ENCODE measurements around the gene RITA1.

The RITA1 gene

DNA sequence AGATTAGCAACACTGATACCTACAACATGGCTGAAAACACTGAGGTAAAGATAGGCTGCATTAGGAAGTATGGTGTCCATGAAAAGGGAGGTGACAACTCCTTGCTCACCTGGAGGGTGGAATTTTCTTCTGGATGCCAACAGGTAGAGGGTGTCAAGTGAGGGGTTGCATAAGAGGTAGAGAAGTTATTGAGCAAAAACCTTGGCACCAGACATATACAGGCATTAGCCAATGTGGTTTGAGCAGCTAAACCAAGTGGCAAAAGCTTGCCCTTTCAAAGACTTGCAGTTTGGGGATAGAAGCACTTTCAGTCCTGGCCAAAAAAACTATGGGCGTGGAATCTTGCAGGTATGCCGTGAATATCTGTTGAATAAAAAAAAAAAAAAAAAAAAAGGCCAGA lies 3.8 kb downstream of the RITA1 start:
- DNase-seq (ENCODE audit: extremely low spot score) = no peak
- TF ChIP-seq, protein P1, sequence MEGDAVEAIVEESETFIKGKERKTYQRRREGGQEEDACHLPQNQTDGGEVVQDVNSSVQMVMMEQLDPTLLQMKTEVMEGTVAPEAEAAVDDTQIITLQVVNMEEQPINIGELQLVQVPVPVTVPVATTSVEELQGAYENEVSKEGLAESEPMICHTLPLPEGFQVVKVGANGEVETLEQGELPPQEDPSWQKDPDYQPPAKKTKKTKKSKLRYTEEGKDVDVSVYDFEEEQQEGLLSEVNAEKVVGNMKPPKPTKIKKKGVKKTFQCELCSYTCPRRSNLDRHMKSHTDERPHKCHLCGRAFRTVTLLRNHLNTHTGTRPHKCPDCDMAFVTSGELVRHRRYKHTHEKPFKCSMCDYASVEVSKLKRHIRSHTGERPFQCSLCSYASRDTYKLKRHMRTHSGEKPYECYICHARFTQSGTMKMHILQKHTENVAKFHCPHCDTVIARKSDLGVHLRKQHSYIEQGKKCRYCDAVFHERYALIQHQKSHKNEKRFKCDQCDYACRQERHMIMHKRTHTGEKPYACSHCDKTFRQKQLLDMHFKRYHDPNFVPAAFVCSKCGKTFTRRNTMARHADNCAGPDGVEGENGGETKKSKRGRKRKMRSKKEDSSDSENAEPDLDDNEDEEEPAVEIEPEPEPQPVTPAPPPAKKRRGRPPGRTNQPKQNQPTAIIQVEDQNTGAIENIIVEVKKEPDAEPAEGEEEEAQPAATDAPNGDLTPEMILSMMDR (IDR thresholded peaks at IDR 0.05; ENCODE audit: control extremely low read depth, extremely low read depth, low read depth, missing control alignments) = no peak
- ChIA-PET POLR2A (no interaction called here), CTCF (interaction anchor here (0.9 to 3.2 kb wide), 2 partner anchors 16 to 235 kb away, joined by 3 to 13 read pairs; no protein-coding TSS in a partner anchor)

DNA sequence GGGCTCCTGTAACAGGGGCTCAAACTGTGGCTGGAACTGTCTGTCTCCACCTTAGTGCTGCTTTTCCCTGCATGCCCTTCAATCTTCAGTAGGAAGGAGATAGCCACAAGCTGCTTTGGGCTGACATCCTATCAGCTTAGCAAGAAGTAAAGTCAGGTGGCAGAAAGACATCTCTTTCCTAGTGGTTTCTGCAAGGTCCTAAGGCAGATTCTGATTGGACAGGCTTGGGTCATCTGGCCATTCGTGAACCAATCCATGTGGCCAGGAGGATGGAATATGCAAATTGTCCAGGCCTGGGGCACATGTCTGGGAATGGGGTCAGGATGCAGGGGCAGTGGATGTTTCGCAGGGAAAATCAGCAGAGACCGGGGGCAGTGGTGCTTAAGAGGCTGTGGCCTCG lies 5.2 kb downstream of the RITA1 start:
- no peak for DNase-seq (ENCODE audit: extremely low spot score)
- ChIA-PET CTCF (interaction anchor here (1.0 to 3.2 kb wide), 2 partner anchors 11 to 17 kb away, joined by 3 to 13 read pairs; no protein-coding TSS in a partner anchor), POLR2A (no interaction called here)
- TF ChIP-seq, protein P1 (IDR thresholded peaks at IDR 0.05; ENCODE audit: control extremely low read depth, extremely low read depth, low read depth, missing control alignments) = no peak

DNA sequence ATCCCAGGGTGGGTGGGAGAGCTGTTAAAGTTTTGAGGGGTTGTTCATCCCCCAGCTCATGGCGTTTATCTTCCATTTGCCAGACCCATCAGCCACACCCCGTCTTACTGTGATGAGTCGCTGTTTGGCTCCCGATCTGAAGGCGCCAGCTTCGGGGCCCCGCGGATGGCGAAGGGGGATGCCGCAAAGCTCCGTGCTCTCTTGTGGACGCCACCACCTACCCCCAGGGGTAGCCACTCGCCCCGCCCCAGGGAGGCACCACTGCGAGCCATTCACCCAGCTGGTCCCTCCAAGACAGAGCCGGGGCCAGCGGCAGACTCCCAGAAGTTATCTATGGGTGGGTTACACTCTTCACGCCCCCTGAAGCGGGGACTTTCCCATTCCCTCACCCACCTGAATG lies 5.7 kb downstream of the RITA1 start:
- no peak for DNase-seq (ENCODE audit: extremely low spot score)
- CTCF ChIA-PET = interaction anchor here (1.0 to 3.2 kb wide), 2 partner anchors 10 to 17 kb away, joined by 3 to 13 read pairs; no protein-coding TSS in a partner anchor
- POLR2A ChIA-PET = no interaction called here
- TF ChIP-seq, protein P1 (IDR thresholded peaks at IDR 0.05; ENCODE audit: control extremely low read depth, extremely low read depth, low read depth, missing control alignments) = no peak

DNA sequence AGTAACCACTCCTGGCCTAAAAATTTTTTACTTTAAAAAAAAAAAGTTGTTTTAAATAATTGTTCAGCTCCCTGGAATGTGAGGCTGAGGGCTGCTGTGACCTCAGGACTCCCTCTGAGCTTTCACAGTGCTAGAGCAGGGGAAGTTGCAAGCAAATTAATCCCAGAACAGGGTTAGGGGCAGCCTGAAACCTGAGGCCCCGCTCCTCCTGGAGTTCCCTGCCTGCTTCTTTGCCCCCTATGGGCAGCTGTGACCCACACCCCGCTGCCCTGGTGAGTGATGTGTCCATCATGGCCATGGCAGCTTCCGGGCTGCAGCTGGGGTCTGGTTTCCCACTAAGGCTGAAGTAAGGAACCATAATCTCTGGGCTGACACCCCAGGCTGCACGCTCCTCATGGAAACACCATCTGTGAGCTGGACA lies 9.5 kb downstream of the RITA1 start:
- ChIA-PET POLR2A (interaction anchor here (0.6 to 1.3 kb wide), 2 partner anchors 27 to 57 kb away, joined by 3 to 5 read pairs; partner anchors contain the start of gene TPCN1), CTCF (interaction anchor here (0.8 to 2.4 kb wide), 6 partner anchors 9 to 231 kb away, joined by 3 to 11 read pairs (median 6); partner anchors contain the start of genes DDX54 and RITA1)
- DNase-seq (ENCODE audit: extremely low spot score) = no peak
- TF ChIP-seq, protein P1 (IDR thresholded peaks at IDR 0.05; ENCODE audit: control extremely low read depth, extremely low read depth, low read depth, missing control alignments) = no peak

DNA sequence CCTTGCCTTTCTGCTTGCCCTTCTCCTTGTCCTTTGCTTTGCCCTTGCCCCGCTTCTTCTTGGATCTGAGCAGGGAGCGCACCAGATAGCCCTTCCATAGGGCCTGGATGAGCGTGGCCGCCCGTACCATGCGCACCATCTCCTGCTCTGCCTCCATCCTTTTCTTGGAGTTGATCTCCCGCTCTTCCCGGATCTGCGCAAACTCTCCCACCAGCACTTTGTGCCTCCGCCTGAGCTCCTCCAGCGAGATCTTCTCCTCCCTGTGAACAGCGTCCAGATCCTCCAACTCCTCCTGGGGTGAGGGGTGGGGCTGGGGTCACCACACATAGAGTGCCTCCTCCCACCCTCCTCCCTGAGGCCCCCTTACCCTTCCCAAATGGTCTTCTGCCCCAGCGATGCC lies 10.1 kb downstream of the RITA1 start:
- DNase-seq (ENCODE audit: extremely low spot score) = no peak
- TF ChIP-seq, protein P1 (IDR thresholded peaks at IDR 0.05; ENCODE audit: control extremely low read depth, extremely low read depth, low read depth, missing control alignments) = no peak
- ChIA-PET CTCF (interaction anchor here (0.8 to 2.4 kb wide), 7 partner anchors 9 to 230 kb away, joined by 3 to 11 read pairs (median 4); partner anchors contain the start of genes DDX54 and RITA1), POLR2A (interaction anchor here (0.6 to 1.3 kb wide), 2 partner anchors 26 to 57 kb away, joined by 3 to 5 read pairs; partner anchors contain the start of gene TPCN1)

DNA sequence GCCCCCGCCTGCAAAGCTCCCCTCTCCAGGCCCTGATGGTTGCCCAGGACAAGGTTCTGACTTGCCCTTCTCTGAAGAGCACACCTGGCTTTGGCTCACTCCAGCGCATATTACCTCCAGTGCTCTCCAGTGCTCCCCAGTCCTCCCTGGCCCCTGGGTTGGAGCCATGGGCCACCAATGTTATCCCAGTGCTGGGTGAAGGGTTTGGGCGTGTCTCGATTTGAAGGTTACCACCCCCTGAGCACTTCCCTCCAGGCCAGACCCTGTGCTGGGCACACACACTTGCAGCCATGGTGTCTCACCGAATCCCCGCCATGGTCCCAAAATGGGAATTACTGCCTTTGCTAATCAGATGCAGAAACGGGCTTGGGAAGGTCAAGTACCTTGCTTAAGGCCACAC lies 11.1 kb downstream of the RITA1 start:
- POLR2A ChIA-PET = no interaction called here
- DNase-seq (ENCODE audit: extremely low spot score) = no peak
- CTCF ChIA-PET = interaction anchor here (0.7 to 2.4 kb wide), 10 partner anchors 8 to 88 kb away, joined by 3 to 11 read pairs (median 6); partner anchors contain the start of genes DDX54 and RITA1
- TF ChIP-seq, protein P1 (IDR thresholded peaks at IDR 0.05; ENCODE audit: control extremely low read depth, extremely low read depth, low read depth, missing control alignments) = no peak
